Hepatocyte (in vitro differentiated cells): ENCODE results near the gene IRF2.

Experiments used
- EZH2 ChIP-seq: fragments of 200-600 bp; sonication (generic); IDR thresholded peaks from 2 replicates; pipeline ENCODE4 v1.6.1; 2016; ENCODE audit warnings: antibody characterized with exemption, mild to moderate bottlenecking, borderline replicate concordance
- TF ChIP-seq, protein P1 (sequence below): fragments of 200-600 bp; sonication (generic); IDR thresholded peaks from 2 replicates; pipeline ENCODE4 v1.5.1; 2016; ENCODE audit warnings: antibody characterized with exemption, mild to moderate bottlenecking; ENCODE audit not compliant: poor library complexity

DNA sequence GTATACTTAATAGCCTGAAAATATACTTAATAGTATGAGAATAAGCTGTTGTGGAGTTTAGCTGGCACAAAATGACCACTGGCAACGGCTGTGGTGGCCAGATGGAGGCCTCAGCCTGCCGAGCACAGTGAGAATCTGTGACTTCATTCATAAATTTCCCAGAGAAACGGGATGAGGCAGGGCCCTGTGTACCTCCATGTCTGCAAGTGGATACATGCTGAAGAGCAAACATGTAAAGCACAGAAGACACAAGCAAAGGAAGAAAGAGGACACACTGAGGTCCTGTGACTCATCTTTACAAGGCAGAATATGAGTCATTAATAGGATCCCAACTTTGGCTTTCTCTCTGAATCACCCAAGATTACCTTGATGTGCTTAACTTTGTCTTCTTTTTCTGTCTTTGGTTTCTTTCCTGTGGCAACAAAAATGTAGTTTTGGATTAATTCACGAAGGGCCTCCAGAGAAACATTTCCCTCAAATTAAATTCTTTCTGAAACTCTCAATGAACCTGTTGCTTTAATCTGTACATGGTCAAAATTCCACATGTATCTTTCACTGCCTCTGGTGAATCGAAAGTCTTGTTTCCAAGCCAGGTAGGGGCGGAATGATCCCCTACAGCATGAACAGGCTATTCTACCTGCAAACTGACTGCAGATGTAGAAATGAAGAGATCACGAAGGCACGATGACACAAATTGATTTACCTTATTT is 56.4 kb downstream of the IRF2 start:
- TF ChIP-seq, protein P1, sequence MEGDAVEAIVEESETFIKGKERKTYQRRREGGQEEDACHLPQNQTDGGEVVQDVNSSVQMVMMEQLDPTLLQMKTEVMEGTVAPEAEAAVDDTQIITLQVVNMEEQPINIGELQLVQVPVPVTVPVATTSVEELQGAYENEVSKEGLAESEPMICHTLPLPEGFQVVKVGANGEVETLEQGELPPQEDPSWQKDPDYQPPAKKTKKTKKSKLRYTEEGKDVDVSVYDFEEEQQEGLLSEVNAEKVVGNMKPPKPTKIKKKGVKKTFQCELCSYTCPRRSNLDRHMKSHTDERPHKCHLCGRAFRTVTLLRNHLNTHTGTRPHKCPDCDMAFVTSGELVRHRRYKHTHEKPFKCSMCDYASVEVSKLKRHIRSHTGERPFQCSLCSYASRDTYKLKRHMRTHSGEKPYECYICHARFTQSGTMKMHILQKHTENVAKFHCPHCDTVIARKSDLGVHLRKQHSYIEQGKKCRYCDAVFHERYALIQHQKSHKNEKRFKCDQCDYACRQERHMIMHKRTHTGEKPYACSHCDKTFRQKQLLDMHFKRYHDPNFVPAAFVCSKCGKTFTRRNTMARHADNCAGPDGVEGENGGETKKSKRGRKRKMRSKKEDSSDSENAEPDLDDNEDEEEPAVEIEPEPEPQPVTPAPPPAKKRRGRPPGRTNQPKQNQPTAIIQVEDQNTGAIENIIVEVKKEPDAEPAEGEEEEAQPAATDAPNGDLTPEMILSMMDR = no peak
- TF ChIP-seq EZH2 = no peak
